SK-N-SH treated with all-trans-retinoic acid at 6 μM for 48 hours (cell line): Measurements from ENCODE around the gene SLU7.

Experiments used
- ATAC-seq: fragments of 200-7000 bp; cut with Tn5 transposase; 3 replicates; pipeline ENCODE4 v1.9.1; 2020; ENCODE audit warnings: mild to moderate bottlenecking, moderate library complexity
- BACH2 ChIP-seq: fragments of 250-450 bp; sonication (Bioruptor Pico); IDR thresholded peaks from 2 replicates; pipeline ENCODE4 v1.9.0; 2021; ENCODE audit warnings: mild to moderate bottlenecking, borderline replicate concordance
- CREB5 ChIP-seq: fragments of 250-450 bp; sonication (Bioruptor Pico); IDR thresholded peaks from 2 replicates; pipeline ENCODE4 v1.5.1; 2020; ENCODE audit warnings: low read depth, mild to moderate bottlenecking, moderate library complexity
- CSDC2 ChIP-seq: fragments of 250-450 bp; sonication (Bioruptor Pico); IDR thresholded peaks from 2 replicates; pipeline ENCODE4 v1.5.0; 2020; ENCODE audit warnings: mild to moderate bottlenecking, moderate library complexity
- CSRNP3 ChIP-seq: fragments of 250-450 bp; sonication (Bioruptor Pico); IDR thresholded peaks from 2 replicates; pipeline ENCODE4 v1.5.1; 2021; ENCODE audit warnings: mild to moderate bottlenecking, moderate library complexity
- ESRRG ChIP-seq: fragments of 250-450 bp; sonication (Bioruptor Pico); IDR thresholded peaks from 2 replicates; pipeline ENCODE4 v1.6.1; 2021; ENCODE audit warnings: mild to moderate bottlenecking
- ISL1 ChIP-seq: fragments of 250-450 bp; sonication (Bioruptor Pico); IDR thresholded peaks from 2 replicates; pipeline ENCODE4 v2.1.2; 2022; ENCODE audit warnings: mild to moderate bottlenecking, moderate library complexity
- OSR1 ChIP-seq: fragments of 250-450 bp; sonication (Bioruptor Pico); IDR thresholded peaks from 2 replicates; pipeline ENCODE4 v1.8.0; 2022; ENCODE audit warnings: moderate library complexity, mild to moderate bottlenecking, inconsistent platforms
- POU6F1 ChIP-seq: fragments of 250-450 bp; sonication (Bioruptor Pico); IDR thresholded peaks from 2 replicates; pipeline ENCODE4 v1.8.0; 2021; ENCODE audit warnings: low read depth, mild to moderate bottlenecking, moderate library complexity, borderline replicate concordance
- PPARA ChIP-seq: fragments of 250-450 bp; sonication (Bioruptor Pico); IDR thresholded peaks from 2 replicates; pipeline ENCODE4 v1.5.0; 2020; ENCODE audit warnings: mild to moderate bottlenecking, borderline replicate concordance
- RARB ChIP-seq: fragments of 250-450 bp; sonication (Bioruptor Pico); IDR thresholded peaks from 2 replicates; pipeline ENCODE4 v1.8.0; 2021; ENCODE audit warnings: mild to moderate bottlenecking, moderate library complexity
- SNAI2 ChIP-seq: fragments of 250-450 bp; sonication (Bioruptor Pico); IDR thresholded peaks from 2 replicates; pipeline ENCODE4 v1.5.0; 2020; ENCODE audit warnings: mild to moderate bottlenecking, moderate library complexity
- TOX ChIP-seq: fragments of 250-450 bp; sonication (Bioruptor Pico); IDR thresholded peaks from 2 replicates; pipeline ENCODE4 v1.8.0; 2021; ENCODE audit warnings: mild to moderate bottlenecking, moderate library complexity, borderline replicate concordance
- TSHZ2 ChIP-seq: fragments of 250-450 bp; sonication (Bioruptor Pico); IDR thresholded peaks from 2 replicates; pipeline ENCODE4 v1.5.0; 2020; ENCODE audit warnings: mild to moderate bottlenecking, moderate library complexity
- ZC3H10 ChIP-seq: fragments of 250-450 bp; sonication (Bioruptor Pico); IDR thresholded peaks from 2 replicates; pipeline ENCODE4 v1.5.1; 2021; ENCODE audit warnings: mild to moderate bottlenecking, moderate library complexity
- ZFP3 ChIP-seq: fragments of 250-450 bp; sonication (Bioruptor Pico); IDR thresholded peaks from 2 replicates; pipeline ENCODE4 v1.5.0; 2020; ENCODE audit warnings: mild to moderate bottlenecking, moderate library complexity
- ZFP30 ChIP-seq: fragments of 450-650 bp; formaldehyde crosslinking; IDR thresholded peaks from 2 replicates; pipeline ENCODE4 v1.5.0; 2022; ENCODE audit warnings: mild to moderate bottlenecking, moderate library complexity
- ZNF565 ChIP-seq: fragments of 450-650 bp; formaldehyde crosslinking; conservative IDR thresholded peaks from 2 replicates; pipeline ENCODE4 v1.5.0; 2020; ENCODE audit warnings: low read depth, mild to moderate bottlenecking, moderate library complexity
- ZNF70 ChIP-seq: fragments of 450-650 bp; formaldehyde crosslinking; IDR thresholded peaks from 2 replicates; pipeline ENCODE4 v1.5.0; 2020; ENCODE audit warnings: mild to moderate bottlenecking, moderate library complexity

The SLU7 gene

GRCh38 chr5:160418561-160419457 is at the start of gene SLU7:
SLU7 (minus strand) TSS chr5:160419081; CDS start chr5:160415294, 3,787 bp downstream.
- TF ChIP-seq ZFP3 (CRISPR knock-in tag): no peak
- TF ChIP-seq, all 23 proteins: peak for 0
- ATAC-seq: peak; percentile 81

GRCh38 chr5:160468363-160468975 is 49.6 kb upstream of the SLU7 start:
- TF ChIP-seq TSHZ2 (no peak), ZFP3 (CRISPR knock-in tag) (no peak), CSRNP3 (CRISPR knock-in tag) (no peak), POU6F1 (CRISPR knock-in tag) (no peak), SNAI2 (CRISPR knock-in tag) (no peak), ZNF70 (no peak), BACH2 (CRISPR knock-in tag) (no peak), OSR1 (no peak)
- no peak for ATAC-seq

- peak; percentile 69 for ATAC-seq
- TF ChIP-seq CSDC2 (CRISPR knock-in tag): no peak
- no peak for TF ChIP-seq ZC3H10 (CRISPR knock-in tag)
- TF ChIP-seq RARB (CRISPR knock-in tag): no peak
- TF ChIP-seq POU6F1 (CRISPR knock-in tag): no peak
- TF ChIP-seq CSRNP3 (CRISPR knock-in tag): no peak
- no peak for TF ChIP-seq ZFP3 (CRISPR knock-in tag)
- no peak for TF ChIP-seq CREB5 (CRISPR knock-in tag)
- TF ChIP-seq ESRRG (CRISPR knock-in tag): no peak
- no peak for TF ChIP-seq ZNF70
- no peak for TF ChIP-seq TSHZ2
- TF ChIP-seq ISL1: no peak
- no peak for TF ChIP-seq PPARA
- no peak for TF ChIP-seq ZNF565 (CRISPR knock-in tag)
- no peak for TF ChIP-seq BACH2 (CRISPR knock-in tag)
- no peak for TF ChIP-seq TOX (CRISPR knock-in tag)
- no peak for TF ChIP-seq ZFP30 (CRISPR knock-in tag)
Observed at GRCh38 chr5:160467555-160468362, 48.9 kb upstream of the SLU7 start.
